OCI-LY3 (cell line): ENCODE results near the gene LIN7B.

Experiments used
- H2AFZ ChIP-seq: fragments of 200-600, 300-600 bp; shearing (Covaris generic); 2 replicates; pipeline ENCODE4 v1.6.0; 2014; ENCODE audit warnings: antibody characterized with exemption, low read depth, low read length
- H3K27ac ChIP-seq: fragments of 200-600, 300-600 bp; sonication (generic); 2 replicates; pipeline ENCODE4 v1.5.1; 2014; ENCODE audit warnings: mild to moderate bottlenecking, low read length, moderate library complexity, mixed read lengths
- H3K27me3 ChIP-seq: fragments of 200-600, 300-600 bp; sonication (generic); 2 replicates; pipeline ENCODE4 v1.6.1; 2014; ENCODE audit warnings: low read depth, low read length, mixed read lengths
- H3K36me3 ChIP-seq: fragments of 200-600, 300-600 bp; sonication (generic); replicated peaks from 2 replicates; pipeline ENCODE3; 2014; ENCODE audit warnings: low read depth, low read length, mixed read lengths
- H3K4me1 ChIP-seq: fragments of 300-600, 200-600 bp; sonication (generic); 2 replicates; pipeline ENCODE4 v1.6.1; 2014; ENCODE audit warnings: low read length, mixed read lengths
- H3K4me2 ChIP-seq: fragments of 200-600, 300-600 bp; sonication (generic); 2 replicates; pipeline ENCODE4 v1.6.1; 2014; ENCODE audit warnings: low read length, mixed read lengths
- H3K4me3 ChIP-seq: fragments of 300-600, 200-600 bp; sonication (generic); 2 replicates; pipeline ENCODE4 v1.5.1; 2014; ENCODE audit warnings: antibody characterized with exemption, mild to moderate bottlenecking, low read length, moderate library complexity
- H3K79me2 ChIP-seq: fragments of 300-600, 200-600 bp; shearing (Covaris generic); 2 replicates; pipeline ENCODE4 v1.6.1; 2014; ENCODE audit warnings: mild to moderate bottlenecking, low read length, mixed read lengths
- H3K9ac ChIP-seq: fragments of 300-600, 200-600 bp; shearing (Covaris generic); 2 replicates; pipeline ENCODE4 v1.6.0; 2014; ENCODE audit warnings: mild to moderate bottlenecking, low read length, moderate library complexity
- H3K9me3 ChIP-seq: fragments of 200-600, 300-600 bp; shearing (Covaris generic); 2 replicates; pipeline ENCODE4 v1.6.1; 2014; ENCODE audit warnings: low read length, mixed read lengths; ENCODE audit not compliant: insufficient read depth
- H4K20me1 ChIP-seq: fragments of 200-600, 300-600 bp; sonication (generic); 2 replicates; pipeline ENCODE4 v1.6.1; 2016; ENCODE audit warnings: low read length, mixed read lengths; ENCODE audit not compliant: insufficient read depth
- CTCF ChIP-seq: fragments of 200-600, 300-600 bp; sonication (generic); IDR thresholded peaks from 2 replicates; pipeline ENCODE4 v1.5.1; 2014; ENCODE audit warnings: antibody characterized with exemption, low read length, low read depth
- EZH2phosphoT487 ChIP-seq: fragments of 200-600 bp; shearing (Covaris generic); IDR thresholded peaks from 2 replicates; pipeline ENCODE4 v1.6.1; 2018; ENCODE audit warnings: antibody characterized with exemption, mixed run types, low read depth

The LIN7B gene

GRCh38 chr19:49132974-49133609, 18.9 kb downstream of the LIN7B start:
- H4K20me1 ChIP-seq: 0 out of 2 replicates have a peak, but pooled peaks cover 5% of the 10 kb centered on the region
- H3K36me3 ChIP-seq: peaks cover 39% of the 10 kb centered on the region
- H3K4me2 ChIP-seq: no peak overlapping the region
- H3K4me3 ChIP-seq: no peak overlapping the region
- H3K4me1 ChIP-seq: no peaks in the 10 kb centered on the region
- H3K27ac ChIP-seq: no peak overlapping the region
- H2AFZ ChIP-seq: no peak overlapping the region
- no peaks in the 10 kb centered on the region for H3K9me3 ChIP-seq
- H3K9ac ChIP-seq: no peak overlapping the region
- H3K79me2 ChIP-seq: no peaks in the 10 kb centered on the region
- H3K27me3 ChIP-seq: no peaks in the 10 kb centered on the region
- TF ChIP-seq CTCF (no peak), EZH2phosphoT487 (no peak)

GRCh38 chr19:49133621-49134454, 19.7 kb downstream of the LIN7B start:
- H3K9me3 ChIP-seq: no peaks in the 10 kb centered on the region
- H3K9ac ChIP-seq: no peak overlapping the region
- 0 out of 2 replicates have a peak, but pooled peaks cover 2% of the 10 kb centered on the region for H4K20me1 ChIP-seq
- no peaks in the 10 kb centered on the region for H3K27me3 ChIP-seq
- no peak overlapping the region for H3K27ac ChIP-seq
- no peaks in the 10 kb centered on the region for H3K79me2 ChIP-seq
- H3K4me3 ChIP-seq: no peak overlapping the region
- H3K4me2 ChIP-seq: no peak overlapping the region
- no peaks in the 10 kb centered on the region for H3K4me1 ChIP-seq
- peaks cover 39% of the 10 kb centered on the region for H3K36me3 ChIP-seq
- no peak overlapping the region for H2AFZ ChIP-seq
- no peak for TF ChIP-seq EZH2phosphoT487
- no peak for TF ChIP-seq CTCF

- no peak overlapping the region for H3K4me2 ChIP-seq
Measured at GRCh38 chr19:49135686-49136085, 21.5 kb downstream of the LIN7B start.

More at GRCh38 chr19:49135686-49136085, 21.5 kb downstream of the LIN7B start:
- Histone ChIP-seq H3K27ac (no peak overlapping the region), H3K4me3 (no peak overlapping the region), H4K20me1 (no peaks in the 10 kb centered on the region), H3K27me3 (no peaks in the 10 kb centered on the region), H3K79me2 (no peaks in the 10 kb centered on the region), H3K4me1 (no peaks in the 10 kb centered on the region), H3K9ac (no peak overlapping the region), H3K36me3 (peaks cover 32% of the 10 kb centered on the region), H3K9me3 (no peaks in the 10 kb centered on the region), H2AFZ (no peak overlapping the region)
- TF ChIP-seq CTCF (no peak), EZH2phosphoT487 (no peak)
